GM12875 (cell line): ENCODE measurements around the gene NKAIN2.

Source experiments
- H3K4me3 ChIP-seq: one replicate; pipeline ENCODE4 v1.5.1; 2011; ENCODE audit warnings: low read depth, low read length, control low read depth
- TF ChIP-seq, protein P1 (sequence below): IDR thresholded peaks from 2 replicates; pipeline ENCODE4 v1.5.1; 2011; ENCODE audit warnings: low read depth, mild to moderate bottlenecking, control low read depth, inconsistent platforms, low read length, moderate library complexity, borderline replicate concordance; ENCODE audit not compliant: insufficient read depth

Gene NKAIN2

GRCh38 chr6:123805921-123806320, 2.3 kb downstream of the NKAIN2 start:
- H3K4me3 ChIP-seq, result no peak overlapping the region
- TF ChIP-seq, protein P1, sequence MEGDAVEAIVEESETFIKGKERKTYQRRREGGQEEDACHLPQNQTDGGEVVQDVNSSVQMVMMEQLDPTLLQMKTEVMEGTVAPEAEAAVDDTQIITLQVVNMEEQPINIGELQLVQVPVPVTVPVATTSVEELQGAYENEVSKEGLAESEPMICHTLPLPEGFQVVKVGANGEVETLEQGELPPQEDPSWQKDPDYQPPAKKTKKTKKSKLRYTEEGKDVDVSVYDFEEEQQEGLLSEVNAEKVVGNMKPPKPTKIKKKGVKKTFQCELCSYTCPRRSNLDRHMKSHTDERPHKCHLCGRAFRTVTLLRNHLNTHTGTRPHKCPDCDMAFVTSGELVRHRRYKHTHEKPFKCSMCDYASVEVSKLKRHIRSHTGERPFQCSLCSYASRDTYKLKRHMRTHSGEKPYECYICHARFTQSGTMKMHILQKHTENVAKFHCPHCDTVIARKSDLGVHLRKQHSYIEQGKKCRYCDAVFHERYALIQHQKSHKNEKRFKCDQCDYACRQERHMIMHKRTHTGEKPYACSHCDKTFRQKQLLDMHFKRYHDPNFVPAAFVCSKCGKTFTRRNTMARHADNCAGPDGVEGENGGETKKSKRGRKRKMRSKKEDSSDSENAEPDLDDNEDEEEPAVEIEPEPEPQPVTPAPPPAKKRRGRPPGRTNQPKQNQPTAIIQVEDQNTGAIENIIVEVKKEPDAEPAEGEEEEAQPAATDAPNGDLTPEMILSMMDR, result no peak

GRCh38 chr6:123806561-123806960, 2.9 kb downstream of the NKAIN2 start:
- TF ChIP-seq, protein P1, result no peak

GRCh38 chr6:123808556-123808955, 4.9 kb downstream of the NKAIN2 start:
- no peak overlapping the region for H3K4me3 ChIP-seq
- TF ChIP-seq, protein P1, result no peak

More at GRCh38 chr6:123806561-123806960, 2.9 kb downstream of the NKAIN2 start:
- no peak overlapping the region for H3K4me3 ChIP-seq

- TF ChIP-seq, protein P1, result no peak
- no peak overlapping the region for H3K4me3 ChIP-seq
Observed at GRCh38 chr6:123810214-123810613, 6.5 kb downstream of the NKAIN2 start.

DNA sequence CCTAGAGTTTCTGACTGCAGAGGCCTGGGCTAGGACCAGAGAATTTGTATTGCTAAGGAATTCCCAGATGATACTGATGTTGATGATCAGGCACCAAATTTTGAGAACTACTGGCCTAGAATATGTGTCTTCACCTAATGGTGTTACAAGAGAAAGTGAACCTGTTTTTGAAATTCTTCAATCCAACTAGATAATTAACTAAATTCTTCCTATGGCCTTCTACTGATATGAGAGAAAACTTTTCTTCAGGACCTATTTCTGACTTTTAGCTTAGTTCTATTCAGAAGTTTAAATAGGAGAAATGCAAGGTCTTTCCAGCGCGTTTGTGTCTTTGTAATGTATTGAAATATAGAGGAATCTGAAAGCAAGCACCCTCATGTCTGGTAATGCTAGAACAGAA, 7.3 kb downstream of the NKAIN2 start:
- TF ChIP-seq, protein P1, result no peak

DNA sequence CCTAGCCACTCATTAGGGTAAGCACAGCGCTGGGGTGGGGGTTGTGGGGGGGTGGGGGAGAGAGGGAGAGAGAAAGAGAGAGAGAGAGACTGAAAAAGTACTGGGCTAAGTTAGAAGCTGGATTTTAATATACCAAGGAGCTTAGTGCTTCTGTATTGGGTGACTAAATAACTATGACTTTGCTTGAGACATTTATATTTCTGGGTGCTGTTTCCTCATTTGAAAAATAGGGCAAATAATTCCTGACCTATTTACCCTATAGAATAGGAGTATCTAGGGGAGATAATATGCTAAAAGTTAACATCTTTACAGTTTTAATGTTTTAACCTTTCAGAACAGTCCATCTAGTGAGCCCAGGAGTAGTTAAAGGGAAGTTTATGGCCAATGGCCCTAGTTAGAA, 7.7 kb downstream of the NKAIN2 start:
- TF ChIP-seq, protein P1, result no peak

More for the DNA sequence above, 7.3 kb downstream of the NKAIN2 start:
- H3K4me3 ChIP-seq, result no peak overlapping the region

DNA sequence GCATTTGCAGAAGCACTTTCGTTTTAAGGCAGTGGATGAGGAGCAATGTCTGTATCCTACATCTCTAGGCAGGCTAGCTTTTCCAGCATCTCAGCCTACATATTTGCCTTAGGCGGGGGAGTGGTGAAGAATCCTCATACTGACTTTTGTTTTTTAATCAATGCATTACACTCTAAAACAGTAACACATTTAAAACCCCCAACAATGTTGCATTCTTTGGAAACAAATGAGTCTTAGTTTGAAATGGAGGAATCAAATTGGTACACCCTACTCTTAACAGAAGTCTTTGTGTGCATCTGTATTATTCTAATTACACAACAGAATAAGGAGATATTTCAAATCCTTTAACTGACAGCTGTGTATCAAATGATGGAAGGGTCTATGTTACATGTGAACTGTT, 9.0 kb downstream of the NKAIN2 start:
- TF ChIP-seq, protein P1, result no peak

More for the DNA sequence above, 7.7 kb downstream of the NKAIN2 start:
- no peak overlapping the region for H3K4me3 ChIP-seq

More for the DNA sequence above, 9.0 kb downstream of the NKAIN2 start:
- no peak overlapping the region for H3K4me3 ChIP-seq
